HL-60 (cell line): ENCODE results near the gene SGMS1.
"Not testable (repeated sequence)": the region's sequence is repeated elsewhere in the genome, so short reads cannot be mapped to it uniquely, and the experiment has no call there.

Experiments used
- DNase-seq, 2 experiments: peaks; one replicate each; pipeline ENCODE4 v3.0.0-alpha.2; 2010 to 2020; ENCODE audit warnings: low read depth in 1 of 2, low spot score in 1 of 2
- H3K27ac ChIP-seq: fragments of 250-450 bp; sonication (Bioruptor Pico); replicated peaks from 2 replicates; pipeline ENCODE4 v1.5.1; 2020; ENCODE audit warnings: mild to moderate bottlenecking, moderate library complexity
- H3K27me3 ChIP-seq: fragments of 250-450 bp; sonication (Bioruptor Pico); 2 replicates; pipeline ENCODE4 v1.5.1; 2021; ENCODE audit warnings: mild to moderate bottlenecking, moderate library complexity; ENCODE audit not compliant: insufficient read depth, poor library complexity, severe bottlenecking
- H3K4me3 ChIP-seq: replicated peaks from 2 replicates; pipeline ENCODE4 v1.5.1; 2011; ENCODE audit warnings: mild to moderate bottlenecking, control low read depth, low read length; ENCODE audit not compliant: insufficient read depth
- GABPA ChIP-seq: IDR thresholded peaks from 2 replicates; pipeline ENCODE4 v1.6.1; 2012; ENCODE audit warnings: low read depth
- POLR2AphosphoS5 ChIP-seq: IDR thresholded peaks from 2 replicates; pipeline ENCODE4 v1.6.1; 2012; ENCODE audit warnings: low read depth
- REST ChIP-seq: IDR thresholded peaks from 2 replicates; pipeline ENCODE4 v1.6.1; 2012; ENCODE audit warnings: low read depth; ENCODE audit not compliant: insufficient replicate concordance
- SPI1 ChIP-seq: IDR thresholded peaks from 2 replicates; pipeline ENCODE4 v1.6.1; 2012; ENCODE audit warnings: low read depth, mild to moderate bottlenecking, borderline replicate concordance
- TF ChIP-seq, protein P1 (sequence below): IDR thresholded peaks from one replicate; pipeline ENCODE4 v1.5.1; 2011; ENCODE audit warnings: low read length, control low read depth, inconsistent platforms; ENCODE audit not compliant: insufficient read depth

SGMS1 gene

DNA sequence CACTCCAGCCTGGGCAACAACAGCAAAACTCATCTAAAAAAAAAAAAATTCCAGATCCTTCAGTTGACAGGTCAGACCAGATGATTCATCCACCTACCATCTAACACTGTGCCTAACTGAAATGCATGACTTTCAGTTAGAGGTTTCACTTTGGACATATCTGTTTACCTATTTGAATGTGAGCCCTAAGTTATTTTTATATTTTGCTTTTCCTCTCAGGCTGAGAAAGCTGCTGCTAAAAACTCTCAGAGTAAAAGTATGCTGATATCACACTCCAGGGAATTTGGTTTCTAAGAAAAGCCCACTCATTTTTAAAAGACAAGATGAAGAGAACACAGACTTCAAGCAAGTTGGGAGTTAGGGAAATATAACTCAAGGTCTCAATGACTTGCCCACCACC lies 126.0 kb downstream of the SGMS1 start:
- Histone ChIP-seq H3K4me3 (no peak overlapping the region), H3K27ac (no peak overlapping the region), H3K27me3 (no peaks in the 10 kb centered on the region)
- TF ChIP-seq POLR2AphosphoS5 (no peak), REST (no peak), GABPA (no peak), SPI1 (no peak)
- TF ChIP-seq, protein P1, sequence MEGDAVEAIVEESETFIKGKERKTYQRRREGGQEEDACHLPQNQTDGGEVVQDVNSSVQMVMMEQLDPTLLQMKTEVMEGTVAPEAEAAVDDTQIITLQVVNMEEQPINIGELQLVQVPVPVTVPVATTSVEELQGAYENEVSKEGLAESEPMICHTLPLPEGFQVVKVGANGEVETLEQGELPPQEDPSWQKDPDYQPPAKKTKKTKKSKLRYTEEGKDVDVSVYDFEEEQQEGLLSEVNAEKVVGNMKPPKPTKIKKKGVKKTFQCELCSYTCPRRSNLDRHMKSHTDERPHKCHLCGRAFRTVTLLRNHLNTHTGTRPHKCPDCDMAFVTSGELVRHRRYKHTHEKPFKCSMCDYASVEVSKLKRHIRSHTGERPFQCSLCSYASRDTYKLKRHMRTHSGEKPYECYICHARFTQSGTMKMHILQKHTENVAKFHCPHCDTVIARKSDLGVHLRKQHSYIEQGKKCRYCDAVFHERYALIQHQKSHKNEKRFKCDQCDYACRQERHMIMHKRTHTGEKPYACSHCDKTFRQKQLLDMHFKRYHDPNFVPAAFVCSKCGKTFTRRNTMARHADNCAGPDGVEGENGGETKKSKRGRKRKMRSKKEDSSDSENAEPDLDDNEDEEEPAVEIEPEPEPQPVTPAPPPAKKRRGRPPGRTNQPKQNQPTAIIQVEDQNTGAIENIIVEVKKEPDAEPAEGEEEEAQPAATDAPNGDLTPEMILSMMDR: no peak
- DNase-seq: no peak

- TF ChIP-seq POLR2AphosphoS5 (no peak), REST (no peak), GABPA (no peak), SPI1 (no peak)
- TF ChIP-seq, protein P1: no peak
- H3K27ac ChIP-seq: no peak overlapping the region
These were observed 127.5 kb downstream of the SGMS1 start for GRCh38 chr10:50496228-50496627.

DNA sequence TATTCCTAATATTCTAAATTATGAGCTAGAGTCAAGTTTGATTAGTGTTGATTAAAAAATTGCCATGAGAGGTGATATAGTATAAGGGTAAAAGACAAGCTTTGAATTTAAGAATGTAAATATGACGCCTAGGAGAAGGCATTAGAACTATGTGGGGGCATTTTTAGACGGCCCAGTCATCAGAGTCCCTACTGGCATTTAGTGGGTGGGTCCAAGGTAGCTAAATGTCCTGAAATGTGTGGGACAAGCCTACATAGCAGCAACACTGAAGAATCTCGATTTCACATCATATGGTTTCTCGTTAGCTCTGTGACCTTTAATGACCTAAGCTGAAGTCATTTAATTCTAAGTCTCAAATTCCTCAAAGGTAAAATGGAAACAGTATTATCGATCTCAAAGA lies 133.5 kb downstream of the SGMS1 start:
- Histone ChIP-seq H3K27ac (no peak overlapping the region), H3K27me3 (no peaks in the 10 kb centered on the region), H3K4me3 (no peak overlapping the region)
- no peak for DNase-seq
- no peak for TF ChIP-seq POLR2AphosphoS5
- TF ChIP-seq REST: no peak

More at GRCh38 chr10:50496228-50496627, 127.5 kb downstream of the SGMS1 start:
- Histone ChIP-seq H3K4me3 (no peak overlapping the region), H3K27me3 (no peaks in the 10 kb centered on the region)
- no peak for DNase-seq

GRCh38 chr10:50484550-50484949 lies 139.2 kb downstream of the SGMS1 start:
- H3K4me3 ChIP-seq, H3K27me3 ChIP-seq, H3K27ac ChIP-seq, DNase-seq: not testable (repeated sequence)
